ENCODE measurements around the gene LAMA4. TPM values are rescaled to one million over a fixed set of nuclear protein-coding genes. Genes with fewer than 3 reads are reported as not detected.

The LAMA4 gene
- total RNA-seq, 1 experiment from 2014 or later = 1.1 TPM

- Histone ChIP-seq H4K20me1 (ENCODE audit: control insufficient read depth, insufficient read depth, insufficient read length) (no peaks in the 10 kb centered on the region), H3K4me1 (ENCODE audit: insufficient read depth, low read length) (no peaks in the 10 kb centered on the region), H3K18ac (ENCODE audit: insufficient read length, low read depth, low read length) (no peak overlapping the region), H4K5ac (ENCODE audit: insufficient read length, low read depth, low read length) (no peak overlapping the region), H2BK15ac (ENCODE audit: low read depth, low read length) (no peak overlapping the region), H3K9ac (ENCODE audit: extremely low read depth, insufficient read length, low read length) (peak overlapping the region; percentile 53), H2AK5ac (ENCODE audit: insufficient read length, low read length) (no peak overlapping the region), H3K4me2 (ENCODE audit: insufficient read depth, insufficient read length, low read length) (peak overlapping the region; percentile 58), H4K91ac (ENCODE audit: insufficient read length, low read depth, low read length) (no peak overlapping the region), H3K79me1 (ENCODE audit: insufficient read depth, low read depth, low read length, poor library complexity, severe bottlenecking) (no peaks in the 10 kb centered on the region), H3K23ac (ENCODE audit: insufficient read length, low read depth, low read length) (no peak overlapping the region), H2BK120ac (ENCODE audit: low read depth, low read length, poor library complexity, severe bottlenecking) (no peak overlapping the region), H3K27me3 (ENCODE audit: insufficient read depth, low read length) (no peaks in the 10 kb centered on the region), H3K23me2 (ENCODE audit: insufficient read length, low read depth, low read length, poor library complexity, severe bottlenecking) (no peaks in the 10 kb centered on the region), H3K79me2 (ENCODE audit: insufficient read depth, low read length) (no peaks in the 10 kb centered on the region), H3K14ac (ENCODE audit: insufficient read depth, low read length) (no peak overlapping the region), H2AFZ (ENCODE audit: low read length) (no peak overlapping the region), H2BK12ac (ENCODE audit: insufficient read length, low read depth, low read length) (no peak overlapping the region), H3K56ac (ENCODE audit: insufficient read length, low read depth, low read length) (no peak overlapping the region), H3K9me3 (ENCODE audit: control insufficient read depth, low read depth, low read length) (no peaks in the 10 kb centered on the region), H3T11ph (ENCODE audit: low read length) (no peak overlapping the region), H2BK20ac (ENCODE audit: low read depth, low read length, poor library complexity, severe bottlenecking) (no peak overlapping the region), H3K4ac (ENCODE audit: low read depth, low read length) (no peak overlapping the region), H3K27ac (ENCODE audit: insufficient read length, low read depth, low read length) (no peak overlapping the region), H2BK5ac (ENCODE audit: insufficient read length, low read length) (no peak overlapping the region), H4K8ac (replicated peaks; ENCODE audit: insufficient read length, low read depth, low read length) (no peak overlapping the region)
- WGBS (ENCODE audit: extremely low coverage, insufficient read length, low lambda C conversion rate) = no CpG with 5 or more reads among the region's 8 CpGs
- H3K4me3 Mint-ChIP-seq = no peak overlapping the region
- H3K36me3 Mint-ChIP-seq (ENCODE audit: insufficient read depth in 1 of 3, low read depth in 3 of 3) = no peaks in the 10 kb centered on the region; a peak in 2 of 7 replicates
- no peaks in the 10 kb centered on the region for H3K9me3 Mint-ChIP-seq
- DNase-seq = no peak
- TF ChIP-seq CTCF (conservative IDR thresholded peaks at IDR 0.05) = peak; percentile 27; the same call in 1 of the 3 replicates
- peaks cover 10% of the 10 kb centered on the region for H3K27me3 Mint-ChIP-seq (ENCODE audit: low read depth)
- H3K4me1 Mint-ChIP-seq = no peaks in the 10 kb centered on the region
- H3K27ac Mint-ChIP-seq = no peak overlapping the region
Measured at GRCh38 chr6:112086744-112087135, 167.6 kb downstream of the LAMA4 start.
